T-helper 2 cell treated with Interferon-gamma antibody and Interleukin-4, amounts not matched to agents 5 μg/mL and 100 μg/mL, for 36 hours (primary cell): Measurements from ENCODE around the gene MRPL36.

Source experiments
- DNase-seq: peaks from one replicate; pipeline ENCODE4 v3.0.0; 2021; ENCODE audit warnings: low spot score
- H3K27ac Mint-ChIP-seq: one replicate; pipeline ENCODE4 v1.8.0; 2021; ENCODE audit warnings: mild to moderate bottlenecking, mixed read lengths
- H3K27me3 Mint-ChIP-seq: one replicate; pipeline ENCODE4 v1.8.0; 2021; ENCODE audit warnings: low read depth, mixed read lengths
- H3K36me3 Mint-ChIP-seq: one replicate; pipeline ENCODE4 v1.8.0; 2021; ENCODE audit warnings: low read depth, mixed read lengths
- H3K4me1 Mint-ChIP-seq: one replicate; pipeline ENCODE4 v1.8.0; 2021; ENCODE audit warnings: low read depth, mixed read lengths
- H3K4me3 Mint-ChIP-seq: one replicate; pipeline ENCODE4 v1.8.0; 2022; ENCODE audit warnings: mild to moderate bottlenecking, moderate library complexity, mixed read lengths
- H3K9me3 Mint-ChIP-seq: one replicate; pipeline ENCODE4 v1.8.0; 2021; ENCODE audit warnings: mixed read lengths

The MRPL36 gene

GRCh38 chr5:1836176-1836890 is 36.7 kb upstream of the MRPL36 start:
- H3K27ac Mint-ChIP-seq: no peak overlapping the region
- no peaks in the 10 kb centered on the region for H3K36me3 Mint-ChIP-seq
- peaks cover 6% of the 10 kb centered on the region for H3K27me3 Mint-ChIP-seq
- no peaks in the 10 kb centered on the region for H3K4me1 Mint-ChIP-seq
- no peak overlapping the region for H3K4me3 Mint-ChIP-seq
- no peak for DNase-seq
- H3K9me3 Mint-ChIP-seq: no peaks in the 10 kb centered on the region

GRCh38 chr5:1835431-1835830 is 35.8 kb upstream of the MRPL36 start:
- Mint-ChIP-seq H3K36me3 (no peaks in the 10 kb centered on the region), H3K9me3 (no peaks in the 10 kb centered on the region), H3K27ac (no peak overlapping the region), H3K27me3 (peaks cover 6% of the 10 kb centered on the region), H3K4me3 (no peak overlapping the region), H3K4me1 (no peaks in the 10 kb centered on the region)
- DNase-seq: no peak

- H3K4me3 Mint-ChIP-seq: no peak overlapping the region
- H3K36me3 Mint-ChIP-seq: no peaks in the 10 kb centered on the region
- H3K27ac Mint-ChIP-seq: no peak overlapping the region
- no peak for DNase-seq
- H3K4me1 Mint-ChIP-seq: no peaks in the 10 kb centered on the region
- H3K27me3 Mint-ChIP-seq: peaks cover 6% of the 10 kb centered on the region
- H3K9me3 Mint-ChIP-seq: no peaks in the 10 kb centered on the region
These were observed 35.2 kb upstream of the MRPL36 start for GRCh38 chr5:1834721-1835429.

- Mint-ChIP-seq H3K36me3 (no peaks in the 10 kb centered on the region), H3K27ac (no peak overlapping the region), H3K4me3 (no peak overlapping the region), H3K27me3 (peaks cover 6% of the 10 kb centered on the region), H3K4me1 (no peaks in the 10 kb centered on the region), H3K9me3 (no peaks in the 10 kb centered on the region)
- DNase-seq: no peak
These were observed 34.5 kb upstream of the MRPL36 start for GRCh38 chr5:1834022-1834551.

GRCh38 chr5:1833264-1834021 is 33.8 kb upstream of the MRPL36 start:
- Mint-ChIP-seq H3K27me3 (peaks cover 6% of the 10 kb centered on the region), H3K4me3 (no peak overlapping the region), H3K9me3 (no peaks in the 10 kb centered on the region), H3K27ac (no peak overlapping the region), H3K36me3 (no peaks in the 10 kb centered on the region), H3K4me1 (no peaks in the 10 kb centered on the region)
- DNase-seq: no peak

GRCh38 chr5:1832511-1833250 is 33.0 kb upstream of the MRPL36 start:
- Mint-ChIP-seq H3K9me3 (no peaks in the 10 kb centered on the region), H3K4me1 (no peaks in the 10 kb centered on the region), H3K27ac (no peak overlapping the region), H3K36me3 (no peaks in the 10 kb centered on the region), H3K4me3 (no peak overlapping the region), H3K27me3 (peaks cover 6% of the 10 kb centered on the region)
- DNase-seq: no peak

- no peaks in the 10 kb centered on the region for H3K4me1 Mint-ChIP-seq
- H3K27ac Mint-ChIP-seq: no peak overlapping the region
- no peaks in the 10 kb centered on the region for H3K9me3 Mint-ChIP-seq
- DNase-seq: no peak
- H3K36me3 Mint-ChIP-seq: no peaks in the 10 kb centered on the region
- no peak overlapping the region for H3K4me3 Mint-ChIP-seq
- H3K27me3 Mint-ChIP-seq: peaks cover 6% of the 10 kb centered on the region
These were observed 32.2 kb upstream of the MRPL36 start for GRCh38 chr5:1831677-1832313.

GRCh38 chr5:1831257-1831656 is 31.6 kb upstream of the MRPL36 start:
- peaks cover 6% of the 10 kb centered on the region for H3K27me3 Mint-ChIP-seq
- no peaks in the 10 kb centered on the region for H3K36me3 Mint-ChIP-seq
- no peak overlapping the region for H3K4me3 Mint-ChIP-seq
- DNase-seq: no peak
- H3K9me3 Mint-ChIP-seq: no peaks in the 10 kb centered on the region
- no peaks in the 10 kb centered on the region for H3K4me1 Mint-ChIP-seq
- H3K27ac Mint-ChIP-seq: peak overlapping the region; percentile 15

GRCh38 chr5:1830571-1831228 is 31.1 kb upstream of the MRPL36 start:
- no peak overlapping the region for H3K4me3 Mint-ChIP-seq
- no peaks in the 10 kb centered on the region for H3K9me3 Mint-ChIP-seq
- no peaks in the 10 kb centered on the region for H3K36me3 Mint-ChIP-seq
- H3K27me3 Mint-ChIP-seq: peaks cover 6% of the 10 kb centered on the region
- H3K27ac Mint-ChIP-seq: peak overlapping the region; percentile 15
- no peaks in the 10 kb centered on the region for H3K4me1 Mint-ChIP-seq
- no peak for DNase-seq

GRCh38 chr5:1827886-1828397 is 28.3 kb upstream of the MRPL36 start:
- no peak for DNase-seq
- H3K27ac Mint-ChIP-seq: no peak overlapping the region
- no peaks in the 10 kb centered on the region for H3K27me3 Mint-ChIP-seq
- no peaks in the 10 kb centered on the region for H3K36me3 Mint-ChIP-seq
- H3K4me1 Mint-ChIP-seq: no peaks in the 10 kb centered on the region
- no peaks in the 10 kb centered on the region for H3K9me3 Mint-ChIP-seq
- H3K4me3 Mint-ChIP-seq: no peak overlapping the region

GRCh38 chr5:1827025-1827885 is 27.6 kb upstream of the MRPL36 start:
- no peaks in the 10 kb centered on the region for H3K4me1 Mint-ChIP-seq
- H3K4me3 Mint-ChIP-seq: no peak overlapping the region
- no peak for DNase-seq
- no peaks in the 10 kb centered on the region for H3K27me3 Mint-ChIP-seq
- no peak overlapping the region for H3K27ac Mint-ChIP-seq
- H3K36me3 Mint-ChIP-seq: no peaks in the 10 kb centered on the region
- no peaks in the 10 kb centered on the region for H3K9me3 Mint-ChIP-seq
